H1 (cell line): ENCODE data around the gene NCCRP1. TPM values are rescaled to one million over a fixed set of nuclear protein-coding genes. Genes with fewer than 3 reads are reported as not detected.
A peak's percentile ranks its signal among the peaks of the same experiment; 100 is the strongest.

Experiments used
- CTCF ChIA-PET: fragments of 300-600 bp; sonication (Branson Sonifier 250); formaldehyde crosslinking; loops from one replicate; lab custom pipeline; 2021; ENCODE audit not compliant: partially characterized antibody; lab: Charles Lee
- POLR2A ChIA-PET: fragments of 300-600 bp; sonication (Branson Sonifier 250); formaldehyde crosslinking; loops from one replicate; lab custom pipeline; 2021; ENCODE audit warnings: inconsistent platforms; ENCODE audit not compliant: partially characterized antibody; lab: Charles Lee
- DNase-seq, 2 experiments: peaks; one replicate each; pipeline versions ENCODE4 v3.0.0 to v3.0.0-alpha.2; 2010 to 2022; ENCODE audit warnings: low spot score in 2 of 2, low read depth in 1 of 2, mixed read lengths in 1 of 2
- FAIRE-seq: peaks from 2 replicates; lab custom pipeline; 2011; peaks lifted over from hg19 to GRCh38; lab: Jason Lieb, UNC
- H2AFZ ChIP-seq: 2 replicates; pipeline ENCODE4 v1.8.1; 2012; ENCODE audit warnings: low read length, inconsistent platforms
- H2AK5ac ChIP-seq: 2 replicates; pipeline ENCODE4 v1.6.1; 2013; ENCODE audit warnings: low read depth, low read length
- H2BK120ac ChIP-seq: replicated peaks from 2 replicates; pipeline ENCODE3; 2013; ENCODE audit warnings: low read depth, low read length, inconsistent platforms
- H2BK12ac ChIP-seq: 2 replicates; pipeline ENCODE4 v1.6.1; 2013; ENCODE audit warnings: low read depth, low read length
- H2BK15ac ChIP-seq: 2 replicates; pipeline ENCODE4 v1.6.1; 2013; ENCODE audit warnings: low read length
- H2BK20ac ChIP-seq: 2 replicates; pipeline ENCODE4 v1.6.1; 2013; ENCODE audit warnings: low read length
- H2BK5ac ChIP-seq: 2 replicates; pipeline ENCODE4 v1.6.1; 2013; ENCODE audit warnings: low read depth, low read length
- H3K14ac ChIP-seq: 2 replicates; pipeline ENCODE4 v1.6.1; 2013; ENCODE audit warnings: inconsistent platforms; ENCODE audit not compliant: insufficient read length
- H3K18ac ChIP-seq: 2 replicates; pipeline ENCODE4 v1.6.1; 2013; ENCODE audit warnings: low read length; ENCODE audit errors: extremely low read depth
- H3K23ac ChIP-seq: 2 replicates; pipeline ENCODE4 v1.6.1; 2013; ENCODE audit warnings: inconsistent platforms; ENCODE audit not compliant: insufficient read length
- H3K23me2 ChIP-seq: 2 replicates; pipeline ENCODE4 v1.6.1; 2013; ENCODE audit warnings: low read depth, low read length
- H3K27ac ChIP-seq: 2 replicates; pipeline ENCODE4 v1.6.1; 2011; ENCODE audit warnings: low read depth, low read length, inconsistent platforms
- H3K27me3 ChIP-seq, 4 experiments: replicated peaks in 1 of 4; 1 replicate in 1 of 4; 2 replicates in 3 of 4; pipeline versions ENCODE4 v1.6.1 to v1.8.1; 2011 to 2013; ENCODE audit warnings: low read length in 3 of 4, mild to moderate bottlenecking in 3 of 4, inconsistent platforms in 2 of 4, mixed read lengths in 2 of 4, moderate library complexity in 1 of 4; ENCODE audit not compliant: control insufficient read depth in 3 of 4, insufficient read depth in 3 of 4; ENCODE audit errors: extremely low read depth in 1 of 4
- H3K36me3 ChIP-seq, 4 experiments: 2 replicates each; pipeline versions ENCODE4 v1.6.1 to v1.8.1; 2011 to 2013; ENCODE audit warnings: mild to moderate bottlenecking in 4 of 4, low read length in 3 of 4, moderate library complexity in 2 of 4, control low read depth in 1 of 4, inconsistent platforms in 1 of 4; ENCODE audit not compliant: insufficient read depth in 4 of 4, control insufficient read depth in 2 of 4
- H3K4ac ChIP-seq: replicated peaks from 2 replicates; pipeline ENCODE3; 2013; ENCODE audit warnings: low read length, low read depth, mixed read lengths, inconsistent platforms; ENCODE audit not compliant: insufficient read length
- H3K4me1 ChIP-seq, 4 experiments: replicated peaks in 1 of 4; 1 replicate in 1 of 4; 2 replicates in 3 of 4; pipeline versions ENCODE4 v1.6.1 to v1.8.1; 2011 to 2013; ENCODE audit warnings: low read length in 3 of 4, inconsistent platforms in 2 of 4, mixed read lengths in 1 of 4; ENCODE audit not compliant: insufficient read depth in 4 of 4, control insufficient read depth in 3 of 4
- H3K4me2 ChIP-seq, 2 experiments: 2 replicates each; pipeline versions ENCODE4 v1.6.1 to v1.8.1; 2011 to 2013; ENCODE audit warnings: low read depth in 2 of 2, low read length in 2 of 2, control low read depth in 1 of 2, inconsistent platforms in 1 of 2, mild to moderate bottlenecking in 1 of 2; ENCODE audit not compliant: insufficient read depth in 1 of 2
- H3K4me3 ChIP-seq, 4 experiments: fragments of 200-600, 300-600 bp in 1 of 4; sonication (generic), shearing (Covaris generic), sonication (Bioruptor Twin) in 1 of 4; 2 replicates each; pipeline versions ENCODE4 v1.5.1 to v1.8.1; 2011 to 2016; ENCODE audit warnings: low read length in 4 of 4, low read depth in 3 of 4, control low read depth in 2 of 4, inconsistent platforms in 2 of 4, mild to moderate bottlenecking in 2 of 4, mixed read lengths in 1 of 4, moderate library complexity in 1 of 4; ENCODE audit not compliant: insufficient read depth in 2 of 4; ENCODE audit errors: extremely low read depth in 1 of 4
- H3K56ac ChIP-seq: replicated peaks from 2 replicates; pipeline ENCODE3; 2013; ENCODE audit warnings: low read depth, mild to moderate bottlenecking, mixed read lengths, low read length, inconsistent platforms; ENCODE audit not compliant: insufficient read length
- H3K79me1 ChIP-seq: 2 replicates; pipeline ENCODE4 v1.6.1; 2013; ENCODE audit warnings: low read depth, low read length, control low read depth
- H3K79me2 ChIP-seq, 2 experiments: 2 replicates each; pipeline versions ENCODE4 v1.6.1 to v1.8.1; 2012 to 2013; ENCODE audit warnings: low read length in 2 of 2, mild to moderate bottlenecking in 2 of 2, inconsistent platforms in 1 of 2; ENCODE audit not compliant: insufficient read depth in 2 of 2, control insufficient read depth in 1 of 2
- H3K9ac ChIP-seq, 4 experiments: replicated peaks in 1 of 4; 1 replicate in 1 of 4; 2 replicates in 3 of 4; pipeline versions ENCODE4 v1.6.1 to v1.8.1; 2011 to 2013; ENCODE audit warnings: low read depth in 3 of 4, low read length in 3 of 4, control low read depth in 2 of 4, mild to moderate bottlenecking in 2 of 4, moderate library complexity in 2 of 4, inconsistent platforms in 1 of 4; ENCODE audit errors: extremely low read depth in 1 of 4
- H3K9me3 ChIP-seq, 2 experiments: 2 replicates each; pipeline versions ENCODE4 v1.6.1 to v1.8.1; 2012 to 2013; ENCODE audit warnings: mild to moderate bottlenecking in 2 of 2, moderate library complexity in 2 of 2, control low read depth in 1 of 2, inconsistent platforms in 1 of 2, low read depth in 1 of 2, low read length in 1 of 2, mixed read lengths in 1 of 2; ENCODE audit not compliant: insufficient read depth in 2 of 2
- H4K20me1 ChIP-seq, 2 experiments: replicated peaks in 1 of 2; 2 replicates each; pipeline versions ENCODE3 to v1.8.1; 2011 to 2013; ENCODE audit warnings: inconsistent platforms in 2 of 2, low read length in 2 of 2, mild to moderate bottlenecking in 1 of 2; ENCODE audit not compliant: insufficient read depth in 2 of 2, control insufficient read depth in 1 of 2
- H4K5ac ChIP-seq: 2 replicates; pipeline ENCODE4 v1.6.1; 2013; ENCODE audit warnings: low read length, low read depth, mixed read lengths, inconsistent platforms; ENCODE audit not compliant: insufficient read length
- H4K8ac ChIP-seq: 2 replicates; pipeline ENCODE4 v1.8.0; 2013; ENCODE audit warnings: mild to moderate bottlenecking, moderate library complexity, low read length, inconsistent platforms; ENCODE audit not compliant: insufficient read depth; ENCODE audit errors: extremely low read depth
- H4K91ac ChIP-seq: replicated peaks from 2 replicates; pipeline ENCODE3; 2013; ENCODE audit warnings: low read length, mixed read lengths, inconsistent platforms; ENCODE audit not compliant: insufficient read length
- SIX5 ChIP-seq: IDR thresholded peaks from 2 replicates; pipeline ENCODE4 v1.6.1; 2011; ENCODE audit warnings: mild to moderate bottlenecking, low read depth, low read length
- WGBS, 2 experiments: shearing (Covaris generic) in 1 of 2; methylation state at CpG; one replicate each; pipeline versions ENCODE4 v1.1.6 to v1.1.7; 2013 to 2015; ENCODE audit warnings: low lambda C conversion rate in 2 of 2, mixed read lengths in 2 of 2, inconsistent platforms in 1 of 2, low coverage in 1 of 2, missing lambda C conversion rate in 1 of 2; ENCODE audit not compliant: insufficient replicate concordance in 2 of 2, insufficient coverage in 1 of 2, insufficient read length in 1 of 2; ENCODE audit errors: extremely low coverage in 1 of 2, missing lambda C conversion rate in 1 of 2; 5-methylcytosine and 5-hydroxymethylcytosine counted together
- polyA plus RNA-seq, 7 experiments: library from polyadenylated mRNA; depleted of rRNA in 3 of 7; stranded (reverse) in 5 of 7; unstranded in 2 of 7; fragments of >200 nt in 5 of 7; fragments of 200-250 nt in 2 of 7; gene quantifications; 1 replicate in 5 of 7; 2 replicates in 1 of 7; 4 replicates in 1 of 7; pipeline versions ENCODE4 v1.2.1 to v1.2.3, GENCODE V29; 2011 to 2013; ENCODE audit warnings: missing spikeins in 2 of 7, mixed read lengths in 2 of 7
- total RNA-seq: library from RNA; stranded (reverse); fragmentation: NEBNext Ultra II Directional; extraction: Animal tissue kit (Norgen Biotek cat#: 25700); gene quantifications from 2 replicates; pipeline ENCODE4 v1.2.1, GENCODE V29; 2021

The NCCRP1 gene
- total and polyA plus RNA-seq, 2 of the 8 experiments (the other 6 are each of a cell fraction or from before 2014, with no cell fraction given) = 2.8 to 7.9 TPM

GRCh38 chr19:39179754-39180153, 17.0 kb upstream of the NCCRP1 start:
- Histone ChIP-seq H3K9ac (no peak overlapping the region), H4K5ac (no peak overlapping the region), H3K18ac (no peak overlapping the region), H4K91ac (no peak overlapping the region), H2BK15ac (no peak overlapping the region), H3K27me3 (no peaks in the 10 kb centered on the region), H3K36me3 (peaks cover 0 to 19% (median 7%) of the 10 kb centered on the region in 4 experiments; a peak in 3 of 8 replicates), H3K79me2 (no peaks in the 10 kb centered on the region), H4K20me1 (peaks cover 0 to 2% of the 10 kb centered on the region in 2 experiments), H3K14ac (no peak overlapping the region), H3K4ac (no peak overlapping the region), H3K56ac (no peak overlapping the region), H3K4me2 (no peak overlapping the region), H3K79me1 (no peaks in the 10 kb centered on the region), H3K23me2 (no peaks in the 10 kb centered on the region), H4K8ac (peak overlapping the region; percentile 57; the same call in 1 of the 2 replicates), H2AFZ (no peak overlapping the region), H3K27ac (no peak overlapping the region), H3K9me3 (no peaks in the 10 kb centered on the region), H3K4me1 (no peaks in the 10 kb centered on the region), H2AK5ac (no peak overlapping the region), H2BK20ac (no peak overlapping the region), H2BK120ac (no peak overlapping the region), H3K23ac (no peak overlapping the region), H2BK5ac (no peak overlapping the region), H2BK12ac (no peak overlapping the region), H3K4me3 (no peak overlapping the region)
- 92% methylated on average over 10 of the region's 10 CpGs; no CpG with 5 or more reads in 1 of the 2 experiments for WGBS, 2 experiments
- DNase-seq = no peak
- no peak for TF ChIP-seq SIX5
- no peak for FAIRE-seq
- ChIA-PET POLR2A (interaction anchor here (0.6 to 1.7 kb wide), 2 partner anchors 33 to 828 kb away, joined by 3 to 7 read pairs; no protein-coding TSS in a partner anchor), CTCF (interaction anchor here (0.8 to 1.8 kb wide), 5 partner anchors 9 to 231 kb away, joined by 3 to 6 read pairs (median 4); no protein-coding TSS in a partner anchor)
